NOMO-1 treated with dmso at 0.1 percent for 144 hours (cell line): ENCODE measurements around the gene ATP1A2.
A peak's percentile ranks its signal among the peaks of the same experiment; 100 is the strongest.
"Not testable (repeated sequence)": the region's sequence is repeated elsewhere in the genome, so short reads cannot be mapped to it uniquely, and the experiment has no call there.

ENCODE experiments used
- DNase-seq: peaks from one replicate; lab custom pipeline; 2025; ENCODE audit not compliant: unreplicated experiment; lab: John Stamatoyannopoulos, UW

The ATP1A2 gene

DNA sequence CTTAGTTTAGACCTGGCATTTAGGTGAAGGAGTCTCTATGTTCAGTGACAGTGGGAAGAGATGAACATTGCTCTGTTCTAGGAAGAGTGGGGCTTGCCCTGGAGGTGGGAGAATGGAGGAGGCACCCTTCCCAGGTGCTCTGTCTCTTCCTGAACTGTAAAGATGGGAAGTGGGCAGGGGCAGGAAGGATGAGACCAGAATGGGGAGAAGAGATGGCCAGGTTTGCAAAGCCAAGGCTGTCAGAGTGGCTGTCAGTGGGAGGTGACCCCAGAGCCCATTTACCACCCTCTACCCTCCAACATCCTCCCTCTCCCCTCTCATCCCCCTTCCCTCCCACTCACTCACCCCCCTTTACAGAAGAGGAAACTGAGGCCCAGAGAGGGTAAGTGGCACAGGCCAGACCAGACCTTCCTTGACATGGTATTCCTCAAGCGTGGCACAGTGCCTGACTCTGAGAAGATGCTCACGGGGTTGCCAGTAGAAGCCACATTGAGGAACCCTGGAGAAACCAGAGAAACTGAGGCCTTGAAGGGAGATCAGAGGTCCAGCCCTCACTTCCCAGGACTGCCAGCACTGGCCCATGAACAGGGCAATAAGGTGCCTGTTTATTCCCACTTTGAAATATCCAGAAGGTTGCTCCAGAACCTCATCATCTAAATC is 15.7 kb upstream of the ATP1A2 start:
- no peak for DNase-seq

DNA sequence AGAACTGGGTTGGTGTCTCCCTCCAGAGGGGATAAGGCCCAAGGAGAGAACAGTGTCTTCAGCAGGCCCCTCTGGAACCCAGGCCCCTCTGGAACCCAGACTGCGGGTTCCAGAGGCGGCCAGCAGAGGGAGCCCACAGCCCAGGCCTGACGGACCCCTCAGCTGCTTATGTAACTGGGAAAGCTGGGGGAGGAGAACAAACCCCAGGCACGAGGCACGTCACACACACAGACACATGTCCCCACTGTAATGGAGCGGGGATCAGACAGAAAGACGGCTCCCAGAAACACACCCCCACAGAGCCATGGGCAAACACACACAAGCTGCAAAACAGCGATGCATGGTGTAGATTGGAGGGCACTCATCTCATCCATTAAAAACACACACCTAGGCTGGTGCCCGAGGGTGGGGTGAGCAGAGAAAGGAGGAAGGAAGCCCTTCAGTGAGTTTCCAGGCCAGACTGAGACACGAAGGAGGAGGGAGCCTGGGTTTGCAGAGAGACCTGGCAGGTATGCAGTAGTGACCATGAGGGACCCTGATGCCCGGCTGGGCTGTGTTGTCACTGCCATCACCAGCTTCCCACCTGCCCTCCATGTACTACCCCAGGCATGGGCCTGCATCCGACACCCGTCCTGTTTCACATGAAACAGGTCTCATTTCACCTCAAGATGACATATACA is 14.4 kb upstream of the ATP1A2 start:
- DNase-seq, result peak; percentile 77

DNA sequence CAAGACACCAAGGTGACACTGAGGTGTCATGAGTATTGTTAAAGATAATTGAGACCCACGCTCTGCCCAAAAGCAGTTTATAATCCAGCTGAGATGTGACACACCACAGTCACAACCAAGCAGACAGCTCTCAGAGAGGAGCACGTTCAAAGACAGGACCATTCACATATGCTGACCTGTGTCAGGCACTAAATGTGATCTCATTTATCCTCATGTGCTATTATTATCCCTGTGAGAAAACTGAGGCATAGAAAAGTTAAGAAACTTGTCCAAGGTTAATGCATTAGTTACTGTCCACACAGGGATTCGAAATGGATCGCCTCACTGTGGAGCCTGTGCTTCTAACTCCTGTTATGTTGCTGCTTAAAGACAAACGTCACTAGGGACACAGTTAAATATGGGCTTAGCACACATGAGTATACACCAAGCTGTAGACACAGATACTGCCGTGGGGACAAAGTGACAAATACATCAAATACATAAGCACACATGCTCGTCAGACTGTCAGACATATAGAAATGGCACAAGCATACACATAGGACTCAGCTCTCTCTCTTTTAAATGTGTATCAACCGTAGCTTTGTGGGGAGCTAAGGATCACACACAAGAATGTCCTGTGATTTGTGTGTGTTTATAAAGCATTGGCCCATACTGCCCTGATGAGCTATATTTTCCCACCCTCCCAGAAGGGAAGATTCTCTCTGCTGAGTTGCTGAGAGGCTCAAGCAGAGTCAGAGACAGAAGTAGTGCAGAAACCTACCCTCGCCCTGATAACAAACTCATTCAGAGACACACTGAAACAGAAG is 13.6 kb upstream of the ATP1A2 start:
- no peak for DNase-seq

DNA sequence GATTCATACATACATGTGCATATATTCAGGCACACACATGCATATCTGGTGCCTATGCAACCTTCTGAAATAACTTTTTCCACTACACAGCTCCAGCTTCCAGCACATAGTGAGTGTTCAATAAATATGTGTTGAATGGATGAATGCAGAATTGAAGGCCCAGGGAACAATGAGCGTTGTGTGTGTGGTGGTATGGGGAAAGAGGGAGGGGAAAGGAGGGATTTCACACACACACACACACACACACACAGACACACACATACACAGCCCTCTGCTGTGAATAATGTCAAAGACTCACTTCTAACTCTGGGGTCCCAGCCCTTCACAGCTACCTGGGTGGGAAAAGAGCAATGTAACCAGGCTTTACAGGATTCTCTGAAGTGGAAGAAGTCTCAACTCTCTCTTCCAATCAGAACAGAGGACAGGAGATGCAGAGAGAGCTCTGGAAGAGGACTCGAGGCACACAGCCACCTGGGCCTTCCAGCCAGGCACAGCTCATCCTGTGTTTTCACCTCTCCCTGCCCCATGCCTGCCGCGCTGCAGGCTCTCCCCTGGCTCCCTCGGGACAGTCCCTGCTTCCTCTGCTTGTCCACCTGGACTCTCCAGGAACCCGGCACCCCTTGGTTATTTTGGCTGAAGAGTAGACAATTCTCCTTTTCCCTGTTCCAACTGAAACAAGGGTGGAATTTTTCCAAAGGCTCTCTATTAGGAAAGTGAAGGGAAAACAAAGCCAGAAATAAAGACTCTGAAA is 11.7 kb upstream of the ATP1A2 start:
- no peak for DNase-seq

DNA sequence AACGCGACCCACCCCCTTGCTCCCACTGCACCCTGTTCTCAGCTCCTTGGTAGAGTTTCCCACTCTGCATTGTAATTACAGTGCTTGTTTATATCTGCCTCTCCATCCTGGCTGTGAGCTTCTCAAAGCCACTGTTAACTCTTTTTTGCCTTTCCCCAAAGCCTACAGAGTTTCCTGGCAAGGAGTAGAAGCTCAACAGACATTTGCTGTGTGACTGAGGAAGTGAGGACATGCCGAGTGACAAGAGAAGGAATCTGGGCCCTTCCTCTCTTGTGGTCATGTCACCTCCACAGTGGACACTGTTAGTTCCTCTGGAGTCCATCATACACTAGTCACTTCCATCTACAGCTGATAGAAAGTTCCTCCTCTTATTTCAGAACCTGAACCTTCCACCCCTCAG is 11.1 kb upstream of the ATP1A2 start:
- DNase-seq, result peak; percentile 4

DNA sequence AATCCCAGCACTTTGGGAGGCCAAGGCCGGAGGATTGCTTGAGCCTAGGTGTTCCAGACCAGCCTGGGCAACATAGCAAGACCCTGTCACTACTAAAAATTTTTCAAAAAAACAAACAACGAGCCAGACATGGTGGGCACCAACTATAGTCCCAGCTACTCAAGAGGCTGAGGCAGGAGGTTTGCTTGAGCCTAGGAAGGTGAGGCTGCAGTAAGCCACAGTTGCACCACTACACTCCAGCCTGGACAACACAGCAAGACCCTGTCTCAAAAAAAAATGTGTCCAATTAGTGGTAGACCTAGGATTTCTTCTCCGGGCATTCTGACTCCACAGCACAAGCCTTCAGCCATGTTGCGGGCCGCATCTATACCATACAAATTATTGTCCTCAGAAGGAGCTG is 10.4 kb upstream of the ATP1A2 start:
- DNase-seq, result no peak

DNA sequence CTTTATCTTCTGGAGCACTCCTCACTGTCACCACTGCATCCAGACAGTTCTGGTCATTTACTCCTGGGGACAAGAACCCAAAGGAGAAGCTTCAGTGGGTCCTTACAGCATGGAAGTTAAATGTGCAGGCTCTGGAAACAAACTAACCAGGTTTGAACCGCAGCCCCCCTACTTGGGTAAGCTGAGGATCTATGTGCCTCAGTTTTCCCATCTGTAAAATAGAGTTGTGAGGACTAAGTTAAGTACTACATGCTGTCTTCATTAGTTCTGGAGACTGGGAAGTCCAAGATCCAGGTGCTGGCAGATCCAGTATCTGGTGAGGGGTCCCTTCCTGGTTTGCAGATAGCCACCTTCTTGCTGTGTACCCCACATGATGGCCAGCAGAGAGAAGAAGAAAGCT is 8.0 kb upstream of the ATP1A2 start:
- no peak for DNase-seq

DNA sequence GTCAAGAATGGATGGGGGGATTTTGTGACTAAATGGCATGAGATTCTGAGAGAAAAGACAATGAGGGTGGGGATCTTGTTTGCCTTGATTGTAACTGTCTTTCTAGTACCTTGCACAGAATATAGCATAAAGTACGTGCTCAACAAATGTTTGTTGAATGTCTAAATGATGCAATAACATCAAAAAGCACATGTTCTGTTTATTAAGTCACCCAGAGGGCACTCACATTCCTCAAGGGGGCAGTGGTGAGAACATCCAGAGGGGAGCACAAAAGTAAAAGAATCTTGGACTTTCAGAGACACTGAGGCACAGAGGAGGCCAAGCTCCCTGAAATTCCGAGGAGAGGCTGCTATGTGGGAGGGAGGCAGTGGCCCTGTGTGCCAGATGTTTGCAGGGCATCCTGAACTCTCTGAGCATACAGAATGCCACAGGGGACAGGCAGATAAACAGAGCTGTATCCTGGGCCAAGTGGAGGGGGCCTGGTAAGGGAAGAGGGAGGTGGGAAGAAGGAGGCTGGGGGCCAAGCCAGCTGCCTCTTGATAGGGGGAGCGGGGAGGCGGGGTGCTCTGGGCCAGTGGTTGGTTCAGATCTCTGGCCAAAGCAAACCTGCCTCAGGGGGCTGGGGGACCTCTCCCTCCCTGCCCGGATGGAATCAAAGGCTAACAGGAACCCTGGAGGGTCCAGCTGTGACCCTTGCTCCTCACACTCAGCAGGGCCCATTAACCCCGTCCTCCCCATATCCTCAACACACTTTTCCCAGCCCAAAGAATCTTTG is 6.5 kb upstream of the ATP1A2 start:
- DNase-seq, result peak; percentile 7

DNA sequence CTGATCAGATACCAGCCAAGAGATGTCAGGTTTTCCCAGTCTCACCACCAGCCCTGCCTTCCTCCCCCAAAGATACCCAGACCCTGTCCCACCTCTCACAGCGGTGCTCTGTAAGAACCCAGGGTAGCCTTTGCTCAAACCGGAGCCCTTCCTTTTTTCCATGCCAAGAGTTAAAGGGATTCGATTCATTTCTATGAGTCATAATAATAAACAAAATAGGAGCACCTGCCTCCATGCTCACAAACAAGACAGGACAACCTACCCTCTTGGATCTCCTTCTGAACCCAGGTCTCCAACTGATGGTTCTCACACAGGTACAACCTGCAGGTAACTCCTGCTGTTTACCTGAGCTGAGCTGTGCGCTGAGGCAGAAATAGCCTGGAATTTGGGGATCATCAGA is 5.9 kb upstream of the ATP1A2 start:
- no peak for DNase-seq

DNA sequence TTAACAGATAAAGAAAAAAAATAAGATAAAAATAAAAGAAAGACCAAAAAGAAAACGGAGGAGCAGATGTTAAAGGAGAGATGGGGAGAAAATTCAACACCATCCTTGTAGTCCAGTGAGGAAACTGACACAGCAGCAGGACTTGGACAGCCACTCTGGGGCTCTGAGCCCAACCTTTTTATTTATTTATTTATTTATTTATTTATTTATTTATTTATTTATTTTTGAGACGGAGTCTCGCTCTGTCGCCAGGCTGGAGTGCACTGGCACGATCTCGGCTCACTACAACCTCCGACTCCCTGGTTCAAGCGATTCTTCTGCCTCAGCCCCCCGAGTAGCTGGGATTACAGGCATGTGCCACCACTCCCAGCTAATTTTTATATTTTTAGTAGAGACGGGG is 4.1 kb upstream of the ATP1A2 start:
- not testable (repeated sequence) for DNase-seq

DNA sequence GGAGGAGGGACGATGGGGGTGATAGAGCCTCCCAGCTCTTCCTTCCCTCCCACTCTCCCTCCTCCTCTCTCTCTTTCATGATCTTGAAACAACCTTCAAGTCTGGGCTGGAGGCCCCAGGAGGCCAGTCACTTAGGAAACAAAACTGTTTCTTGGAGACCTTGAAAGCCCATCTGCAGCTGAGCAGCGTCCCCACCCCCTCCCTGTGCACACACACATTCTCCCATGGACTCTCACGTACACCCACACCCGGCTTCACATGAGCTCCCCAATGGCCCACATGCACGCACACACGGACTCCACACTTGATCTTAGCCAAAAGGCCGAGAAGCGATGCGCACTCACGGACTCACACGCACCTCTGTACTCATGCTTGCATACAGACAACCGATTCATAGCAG is 3.2 kb upstream of the ATP1A2 start:
- DNase-seq, result no peak

DNA sequence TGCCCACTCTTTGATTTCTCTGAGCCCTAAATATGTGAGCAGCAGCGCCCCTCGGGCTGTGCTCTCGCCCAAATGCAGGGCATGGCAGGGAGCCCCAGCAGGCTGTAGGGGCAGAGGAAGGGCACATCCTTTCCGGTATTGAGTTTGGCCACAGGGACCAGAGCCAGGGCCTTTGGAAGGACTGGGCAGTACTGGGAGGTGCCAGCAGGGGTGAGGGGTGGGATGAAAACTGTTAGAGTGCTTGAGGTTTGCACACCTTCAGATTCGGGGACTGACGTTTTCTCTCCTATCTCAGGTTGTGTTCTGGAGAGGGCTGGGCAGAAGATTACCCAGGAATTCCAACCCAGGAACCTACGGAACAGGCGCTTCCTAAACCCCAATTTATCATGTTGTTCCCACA is 2.2 kb upstream of the ATP1A2 start:
- DNase-seq, result no peak

DNA sequence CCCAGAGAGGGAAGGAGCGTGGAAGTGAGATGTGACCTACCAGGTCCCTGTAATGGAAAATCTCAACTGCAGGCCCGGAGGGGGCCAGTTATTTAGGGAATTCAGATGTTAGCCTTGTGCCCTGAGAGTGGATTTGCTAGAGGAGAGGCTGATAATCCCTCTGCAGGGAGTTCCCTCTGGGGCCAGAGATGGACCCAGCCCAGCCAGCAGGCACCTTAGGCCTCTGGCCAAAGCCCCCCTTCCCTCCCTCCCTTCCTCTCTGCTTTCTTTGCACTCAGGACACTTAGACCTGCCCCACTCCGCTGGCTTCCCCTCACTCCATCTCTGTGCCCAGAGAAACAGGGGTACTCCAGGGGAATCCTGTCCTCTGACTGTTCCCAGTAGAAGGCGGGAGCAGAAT is 1.5 kb upstream of the ATP1A2 start:
- DNase-seq, result no peak

DNA sequence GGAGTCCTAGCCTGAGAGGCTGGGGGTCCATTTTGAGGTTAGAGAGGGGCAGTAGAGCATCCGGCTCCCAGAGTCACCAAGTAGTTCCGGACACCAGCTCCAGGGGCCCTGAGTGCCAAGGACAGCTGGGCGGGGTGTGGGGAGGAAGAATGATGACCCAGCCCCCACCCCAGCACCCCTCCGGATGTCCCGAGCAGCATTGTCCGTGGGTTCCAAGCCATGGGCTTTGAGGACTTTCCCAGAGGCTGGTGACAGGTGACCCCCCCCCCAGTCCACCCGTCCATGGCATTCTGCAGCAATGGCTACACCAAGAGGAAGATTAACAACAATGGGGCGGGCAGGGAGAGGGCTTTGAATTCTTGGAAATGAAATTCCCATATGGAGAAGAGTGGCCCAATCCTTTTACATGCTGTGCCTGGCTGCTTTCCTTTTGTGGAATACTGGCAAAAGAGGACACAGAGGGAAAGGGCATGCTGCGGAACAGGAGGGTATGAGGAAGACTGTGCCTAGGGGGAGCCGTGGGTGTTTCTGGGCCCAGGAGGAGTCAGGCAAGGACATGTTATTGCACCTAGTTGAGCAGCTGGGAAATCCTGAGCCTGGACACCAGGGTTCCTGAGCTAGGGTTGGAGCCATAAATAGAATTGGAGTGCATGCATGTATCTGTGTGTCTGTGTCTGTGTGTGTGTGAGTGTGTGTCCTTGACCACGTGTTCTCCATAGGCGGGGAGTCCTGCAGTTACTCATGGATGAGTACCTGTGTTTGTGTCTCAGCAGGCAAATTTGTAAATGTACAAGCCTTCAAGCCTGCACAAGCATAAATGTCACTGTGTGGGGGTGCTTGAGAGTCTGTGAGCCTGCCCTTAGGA is 956 bp downstream of the ATP1A2 start:
- DNase-seq, result no peak

DNA sequence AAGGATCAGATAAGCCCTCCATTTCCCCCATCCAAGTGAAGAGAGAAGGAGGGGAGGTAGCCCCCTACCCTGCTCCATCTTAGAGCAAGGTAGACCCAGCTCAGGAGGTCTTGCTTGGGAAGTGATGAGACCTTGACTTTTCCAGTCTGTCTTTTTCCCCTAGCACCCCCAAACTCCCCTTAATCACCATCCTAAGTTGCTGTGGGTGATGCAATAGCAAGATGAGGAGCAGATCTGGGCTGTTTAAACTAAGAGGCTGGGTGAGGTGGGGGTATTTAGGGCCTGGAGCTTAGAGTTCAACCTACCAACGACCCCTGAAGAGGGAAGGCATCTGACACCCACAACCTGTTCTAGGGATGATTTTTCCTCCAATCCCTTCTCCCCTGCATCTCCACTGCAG is 1.7 kb downstream of the ATP1A2 start:
- no peak for DNase-seq

DNA sequence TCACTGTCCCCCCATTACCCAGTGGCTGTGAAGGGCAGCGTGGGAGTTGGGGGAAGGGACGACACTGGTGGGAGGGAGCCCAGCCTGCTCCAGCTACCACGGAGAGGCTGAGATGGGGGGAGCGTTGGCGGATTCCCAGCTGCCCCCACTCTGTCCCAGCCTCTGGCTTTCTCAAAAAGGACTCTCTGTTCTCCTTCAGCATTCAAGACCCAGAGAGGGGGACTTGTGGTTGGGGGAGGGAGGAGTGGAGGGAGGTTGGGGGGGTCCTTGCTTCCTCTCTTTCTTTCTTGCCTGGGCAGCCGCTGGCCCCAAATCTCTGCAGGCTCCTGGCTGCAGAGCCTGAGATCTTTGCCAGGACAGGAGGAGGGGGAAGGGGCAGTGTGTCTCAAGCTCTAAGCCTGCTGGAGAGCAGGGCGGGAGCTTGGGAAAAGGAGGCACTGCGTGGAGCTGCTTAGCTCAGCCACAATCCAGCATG is 2.2 kb downstream of the ATP1A2 start:
- no peak for DNase-seq

DNA sequence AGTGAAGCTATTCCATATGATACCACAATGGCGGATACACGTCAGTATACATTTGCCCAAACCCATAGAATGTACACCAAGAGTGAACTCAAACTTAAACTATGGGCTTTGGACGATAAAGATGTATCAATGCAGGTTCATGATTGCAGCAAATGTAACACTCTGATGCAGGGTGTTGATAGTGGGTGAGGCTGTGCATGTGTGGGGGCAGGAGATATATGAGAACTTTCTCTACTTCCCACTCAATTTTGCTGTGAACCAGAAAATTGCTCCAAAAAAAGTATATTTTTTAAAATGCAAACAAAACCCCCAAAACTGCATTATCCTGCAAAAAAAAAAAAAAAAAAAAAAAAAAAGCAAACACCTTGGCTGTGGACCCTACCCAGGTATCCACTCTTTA is 3.4 kb downstream of the ATP1A2 start:
- no peak for DNase-seq

DNA sequence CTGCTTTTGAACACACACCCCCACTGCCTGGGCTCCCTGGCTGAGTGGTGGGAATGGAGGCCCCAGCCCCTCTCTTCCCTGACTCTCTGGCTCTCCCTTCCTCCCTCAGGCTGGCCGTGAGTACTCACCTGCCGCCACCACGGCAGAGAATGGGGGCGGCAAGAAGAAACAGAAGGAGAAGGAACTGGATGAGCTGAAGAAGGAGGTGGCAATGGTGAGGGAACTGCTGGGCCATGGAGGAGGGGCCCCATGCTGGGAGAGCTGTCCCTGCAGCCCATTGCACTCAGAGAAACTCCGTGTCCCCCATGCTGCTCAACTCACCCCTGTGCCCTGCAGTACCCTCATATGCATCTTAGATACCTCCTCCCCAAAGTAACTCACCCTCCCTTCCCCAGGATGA is 5.2 kb downstream of the ATP1A2 start:
- DNase-seq, result no peak

DNA sequence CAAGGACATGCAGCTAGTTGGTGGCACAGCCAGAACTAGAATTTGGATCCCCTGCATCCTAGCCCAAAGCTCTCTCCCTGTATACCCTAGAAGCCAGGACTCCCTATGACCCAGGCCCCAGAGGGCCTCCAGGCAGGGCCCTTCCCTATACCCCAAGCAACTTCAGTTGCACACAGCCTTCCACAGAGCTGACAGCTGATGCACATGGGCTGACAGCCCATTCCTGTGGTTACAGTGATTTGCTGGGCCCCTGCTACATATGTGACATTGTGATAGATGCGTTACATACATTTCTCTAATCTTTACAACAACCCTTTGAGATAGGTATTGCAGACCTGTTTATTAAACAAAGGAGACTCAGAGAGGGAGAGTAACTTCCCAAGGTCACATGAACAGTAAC is 5.8 kb downstream of the ATP1A2 start:
- no peak for DNase-seq
